Left renal cortex interstitium (tissue), 4 donors: ENCODE results near the gene SHF. TPM values are rescaled to one million over a fixed set of nuclear protein-coding genes. Genes with fewer than 3 reads are reported as not detected.
"Not testable (repeated sequence)": the region's sequence is repeated elsewhere in the genome, so short reads cannot be mapped to it uniquely, and the experiment has no call there.

Experiments
- DNase-seq, 4 donors: peaks; one replicate each; pipeline ENCODE4 v3.0.0-alpha.2; 2013; ENCODE audit warnings: low read depth in 4 of 4, low spot score in 2 of 4, missing footprints in 1 of 4
- polyA plus RNA-seq, 4 donors: library from polyadenylated mRNA; unstranded; fragments of 120-200 nt; gene quantifications; one replicate each; pipeline ENCODE4 v1.2.1, GENCODE V29; 2013; ENCODE audit not compliant: insufficient read length in 4 of 4

The SHF gene
- polyA plus RNA-seq, 4 donors, result 17.4 to 22.0 (median 19.1) TPM

- DNase-seq, result no peak
Measured at GRCh38 chr15:45149060-45149459, 38.7 kb downstream of the SHF start.

GRCh38 chr15:45148076-45149059 is 39.4 kb downstream of the SHF start:
- no peak for DNase-seq

- no peak for DNase-seq
Measured at GRCh38 chr15:45147606-45148005, 40.2 kb downstream of the SHF start.

GRCh38 chr15:45146405-45146804 is 41.4 kb downstream of the SHF start:
- no peak for DNase-seq

- no peak for DNase-seq
Measured at GRCh38 chr15:45144775-45145174, 43.0 kb downstream of the SHF start.

GRCh38 chr15:45143946-45144345 is 43.8 kb downstream of the SHF start:
- DNase-seq, result no peak

GRCh38 chr15:45143056-45143455 is 44.7 kb downstream of the SHF start:
- DNase-seq, result no peak

GRCh38 chr15:45141386-45141785 is 46.4 kb downstream of the SHF start:
- DNase-seq, result no peak

- DNase-seq, result no peak
Measured at GRCh38 chr15:45140557-45141250, 47.1 kb downstream of the SHF start.

- DNase-seq, result no peak
Measured at GRCh38 chr15:45139770-45140169, 48.0 kb downstream of the SHF start.

GRCh38 chr15:45138814-45139765 is 48.7 kb downstream of the SHF start:
- no peak for DNase-seq

GRCh38 chr15:45137703-45138102 is 50.1 kb downstream of the SHF start:
- DNase-seq, result no peak

GRCh38 chr15:45136378-45136764 is 51.4 kb downstream of the SHF start:
- no peak for DNase-seq

GRCh38 chr15:45135705-45136377 is 51.9 kb downstream of the SHF start:
- DNase-seq, result not testable (repeated sequence)

- DNase-seq, result no peak
Measured at GRCh38 chr15:45134682-45135604, 52.8 kb downstream of the SHF start.

GRCh38 chr15:45134046-45134445 is 53.7 kb downstream of the SHF start:
- no peak for DNase-seq

- no peak for DNase-seq
Measured at GRCh38 chr15:45133561-45133920, 54.2 kb downstream of the SHF start.

- no peak for DNase-seq
Measured at GRCh38 chr15:45132844-45133560, 54.8 kb downstream of the SHF start.
